GM12892 (cell line): Measurements from ENCODE around the gene CSNK1G2.

Source experiments
- POLR2A ChIP-seq: IDR thresholded peaks from 2 replicates; pipeline ENCODE4 v1.6.1; 2011; ENCODE audit warnings: low read depth, low read length, control low read depth
- POLR2AphosphoS5 ChIP-seq: IDR thresholded peaks from 2 replicates; pipeline ENCODE4 v1.6.1; 2011; ENCODE audit warnings: low read depth, low read length, control low read depth

- no peak for TF ChIP-seq POLR2A
- TF ChIP-seq POLR2AphosphoS5: no peak
Measured at GRCh38 chr19:1981253-1981652, 40.3 kb downstream of the CSNK1G2 start.
